GM23338 (cell line): ENCODE measurements around the gene ACOX3. TPM values are rescaled to one million over a fixed set of nuclear protein-coding genes. Genes with fewer than 3 reads are reported as not detected.
A peak's percentile ranks its signal among the peaks of the same experiment; 100 is the strongest.

Experiments
- ATAC-seq: fragments of 200-7000 bp; cut with Tn5 transposase; 3 replicates; pipeline ENCODE4 v1.9.1; 2020
- DNase-seq: peaks from one replicate; pipeline ENCODE4 v3.0.0-alpha.2; 2015; ENCODE audit warnings: low spot score
- H2AFZ ChIP-seq: fragments of 200-600 bp; sonication (generic); 2 replicates; pipeline ENCODE4 v1.8.0; 2016; ENCODE audit warnings: antibody characterized with exemption, mild to moderate bottlenecking, moderate library complexity
- H3F3A ChIP-seq: fragments of 200-600 bp; sonication (generic); replicated peaks from 2 replicates; pipeline ENCODE4 v1.8.0; 2017; ENCODE audit warnings: antibody characterized with exemption, mixed run types, low read depth
- H3K27ac ChIP-seq: fragments of 200-600 bp; sonication (generic); 2 replicates; pipeline ENCODE4 v1.6.1; 2016; ENCODE audit warnings: low read depth
- H3K27me3 ChIP-seq: fragments of 200-600 bp; sonication (generic); 2 replicates; pipeline ENCODE4 v1.8.0; 2016; ENCODE audit warnings: mild to moderate bottlenecking, mixed run types, moderate library complexity; ENCODE audit not compliant: insufficient read depth
- H3K36me3 ChIP-seq: fragments of 200-600 bp; sonication (generic); 2 replicates; pipeline ENCODE4 v1.8.0; 2016; ENCODE audit warnings: mild to moderate bottlenecking; ENCODE audit not compliant: insufficient read depth
- H3K4me1 ChIP-seq: fragments of 200-600 bp; sonication (generic); 2 replicates; pipeline ENCODE4 v1.8.0; 2016; ENCODE audit warnings: mild to moderate bottlenecking, moderate library complexity; ENCODE audit not compliant: insufficient read depth
- H3K4me2 ChIP-seq: fragments of 200-600 bp; sonication (generic); 2 replicates; pipeline ENCODE4 v1.7.1; 2017; ENCODE audit warnings: mixed run types
- H3K4me3 ChIP-seq: fragments of 200-600 bp; sonication (generic); 2 replicates; pipeline ENCODE4 v1.6.1; 2016; ENCODE audit warnings: mixed run types
- H3K79me2 ChIP-seq: fragments of 200-600 bp; sonication (generic); replicated peaks from 2 replicates; pipeline ENCODE4 v1.8.0; 2017; ENCODE audit warnings: mild to moderate bottlenecking; ENCODE audit not compliant: insufficient read depth
- H3K9me2 ChIP-seq: fragments of 200-600 bp; sonication (generic); 2 replicates; pipeline ENCODE4 v1.8.0; 2017; ENCODE audit not compliant: insufficient read depth
- H4K20me1 ChIP-seq: fragments of 200-600 bp; sonication (generic); replicated peaks from 2 replicates; pipeline ENCODE4 v1.8.0; 2017; ENCODE audit warnings: mild to moderate bottlenecking; ENCODE audit not compliant: insufficient read depth
- H3K27ac Mint-ChIP-seq: 2 replicates; pipeline ENCODE4 v1.8.0; 2020; ENCODE audit warnings: inconsistent platforms, mild to moderate bottlenecking, moderate library complexity, mixed read lengths
- H3K27me3 Mint-ChIP-seq: 3 replicates; pipeline ENCODE4 v1.8.0; 2022; ENCODE audit warnings: low read depth, mild to moderate bottlenecking, moderate library complexity, mixed read lengths, inconsistent platforms; ENCODE audit not compliant: insufficient read depth, poor library complexity
- H3K36me3 Mint-ChIP-seq: 3 replicates; pipeline ENCODE4 v1.8.0; 2021; ENCODE audit warnings: low read depth, mild to moderate bottlenecking, inconsistent platforms, moderate library complexity, mixed read lengths
- H3K4me1 Mint-ChIP-seq: 3 replicates; pipeline ENCODE4 v1.8.0; 2020; ENCODE audit warnings: mild to moderate bottlenecking, inconsistent platforms, mixed read lengths
- H3K4me3 Mint-ChIP-seq: 3 replicates; pipeline ENCODE4 v1.8.0; 2021; ENCODE audit warnings: moderate library complexity, mild to moderate bottlenecking, inconsistent platforms, mixed read lengths
- H3K9me3 Mint-ChIP-seq: 3 replicates; pipeline ENCODE4 v1.8.0; 2020; ENCODE audit warnings: moderate library complexity, mild to moderate bottlenecking, inconsistent platforms, mixed read lengths
- CREB1 ChIP-seq: fragments of 250-450 bp; sonication (Bioruptor Pico); IDR thresholded peaks from 2 replicates; pipeline ENCODE4 v1.5.0; 2020; ENCODE audit warnings: low read depth, mild to moderate bottlenecking, moderate library complexity
- CTCF ChIP-seq, 2 experiments: fragments of 200-600 bp in 1 of 2; sonication (generic) in 1 of 2; conservative IDR thresholded peaks; 2 replicates each; pipeline versions ENCODE4 v1.5.1 to v1.6.1; 2016 to 2017; ENCODE audit warnings: antibody characterized with exemption in 2 of 2, low read depth in 2 of 2, mild to moderate bottlenecking in 2 of 2, moderate library complexity in 1 of 2
- EZH2phosphoT487 ChIP-seq: fragments of 200-600 bp; sonication (generic); IDR thresholded peaks from one replicate; pipeline ENCODE4 v1.8.1; 2018; ENCODE audit warnings: antibody characterized with exemption; ENCODE audit not compliant: unreplicated experiment
- NANOG ChIP-seq: IDR thresholded peaks from 2 replicates; pipeline ENCODE4 v1.6.1; 2016; ENCODE audit warnings: antibody characterized with exemption, borderline replicate concordance
- POLR2AphosphoS5 ChIP-seq: IDR thresholded peaks from 2 replicates; pipeline ENCODE4 v1.6.1; 2016; ENCODE audit warnings: antibody characterized with exemption, low read depth
- STAT1 ChIP-seq: IDR thresholded peaks from one replicate; pipeline ENCODE4 v1.6.1; 2016; ENCODE audit warnings: antibody characterized with exemption; ENCODE audit not compliant: unreplicated experiment
- ZNF331 ChIP-seq: fragments of 250-450 bp; sonication (Bioruptor Pico); IDR thresholded peaks from 2 replicates; pipeline ENCODE4 v1.5.0; 2020; ENCODE audit warnings: low read depth, mild to moderate bottlenecking, moderate library complexity
- polyA plus RNA-seq: library from polyadenylated mRNA; unstranded; fragments of >200 nt; fragmentation: Nextera tagmentation; extraction: Ambion mirVana; gene quantifications from 2 replicates; pipeline ENCODE4 v1.2.1, GENCODE V29; 2016
- total RNA-seq: library from RNA; depleted of rRNA; stranded (reverse); fragments of >200 nt; shearing (Covaris generic); gene quantifications from 2 replicates; pipeline ENCODE4 v1.2.3, GENCODE V29; 2014
- TF ChIP-seq, protein P1 (sequence below): IDR thresholded peaks from one replicate; pipeline ENCODE4 v1.6.1; 2018; ENCODE audit warnings: antibody characterized with exemption; ENCODE audit not compliant: unreplicated experiment

ACOX3 gene
- total and polyA plus RNA-seq, 2 experiments from 2014 or later: 6.4 to 17.2 TPM

GRCh38 chr4:8353158-8353669 lies 87.3 kb downstream of the ACOX3 start (continued):
- TF ChIP-seq NANOG (no peak), ZNF331 (CRISPR knock-in tag) (no peak)
- TF ChIP-seq, protein P1, sequence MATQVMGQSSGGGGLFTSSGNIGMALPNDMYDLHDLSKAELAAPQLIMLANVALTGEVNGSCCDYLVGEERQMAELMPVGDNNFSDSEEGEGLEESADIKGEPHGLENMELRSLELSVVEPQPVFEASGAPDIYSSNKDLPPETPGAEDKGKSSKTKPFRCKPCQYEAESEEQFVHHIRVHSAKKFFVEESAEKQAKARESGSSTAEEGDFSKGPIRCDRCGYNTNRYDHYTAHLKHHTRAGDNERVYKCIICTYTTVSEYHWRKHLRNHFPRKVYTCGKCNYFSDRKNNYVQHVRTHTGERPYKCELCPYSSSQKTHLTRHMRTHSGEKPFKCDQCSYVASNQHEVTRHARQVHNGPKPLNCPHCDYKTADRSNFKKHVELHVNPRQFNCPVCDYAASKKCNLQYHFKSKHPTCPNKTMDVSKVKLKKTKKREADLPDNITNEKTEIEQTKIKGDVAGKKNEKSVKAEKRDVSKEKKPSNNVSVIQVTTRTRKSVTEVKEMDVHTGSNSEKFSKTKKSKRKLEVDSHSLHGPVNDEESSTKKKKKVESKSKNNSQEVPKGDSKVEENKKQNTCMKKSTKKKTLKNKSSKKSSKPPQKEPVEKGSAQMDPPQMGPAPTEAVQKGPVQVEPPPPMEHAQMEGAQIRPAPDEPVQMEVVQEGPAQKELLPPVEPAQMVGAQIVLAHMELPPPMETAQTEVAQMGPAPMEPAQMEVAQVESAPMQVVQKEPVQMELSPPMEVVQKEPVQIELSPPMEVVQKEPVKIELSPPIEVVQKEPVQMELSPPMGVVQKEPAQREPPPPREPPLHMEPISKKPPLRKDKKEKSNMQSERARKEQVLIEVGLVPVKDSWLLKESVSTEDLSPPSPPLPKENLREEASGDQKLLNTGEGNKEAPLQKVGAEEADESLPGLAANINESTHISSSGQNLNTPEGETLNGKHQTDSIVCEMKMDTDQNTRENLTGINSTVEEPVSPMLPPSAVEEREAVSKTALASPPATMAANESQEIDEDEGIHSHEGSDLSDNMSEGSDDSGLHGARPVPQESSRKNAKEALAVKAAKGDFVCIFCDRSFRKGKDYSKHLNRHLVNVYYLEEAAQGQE: no peak

DNA sequence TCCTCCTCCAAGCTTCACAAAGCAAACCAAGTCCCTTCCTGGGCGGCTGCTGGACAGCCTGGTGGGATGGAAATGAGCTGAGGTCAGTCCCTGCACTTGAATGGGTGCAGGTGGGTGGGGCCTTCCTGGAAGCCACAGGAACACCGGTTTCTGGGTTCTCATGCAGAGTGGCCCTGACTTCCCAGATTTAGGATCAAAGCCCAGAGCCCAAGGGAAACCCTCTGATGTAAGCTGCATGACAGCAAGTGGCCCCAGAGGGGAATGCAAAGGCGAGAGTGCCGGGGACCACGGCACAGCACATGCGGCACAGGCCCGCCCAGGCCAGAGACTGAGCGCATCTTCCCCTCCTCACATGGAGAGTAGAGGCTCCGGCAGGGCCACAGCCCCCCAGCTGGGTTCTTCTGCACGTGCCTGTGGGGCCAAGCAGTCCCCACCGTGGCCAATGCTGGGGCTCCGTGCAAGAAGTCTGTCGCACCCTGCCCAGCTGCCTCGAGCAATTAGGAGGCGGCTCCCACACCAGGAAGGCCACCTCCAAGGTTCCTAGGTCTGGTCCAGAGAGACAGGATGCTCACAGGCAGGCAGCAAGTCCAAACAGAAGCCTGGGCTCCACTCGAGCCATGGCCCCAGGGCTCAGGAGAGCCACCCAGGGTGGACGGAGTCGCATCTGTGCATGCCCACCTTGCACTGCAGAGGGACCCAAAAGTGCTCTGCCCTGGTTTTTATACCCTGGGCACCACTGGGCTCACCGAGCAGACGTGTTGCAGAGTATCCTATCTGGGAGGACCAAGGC lies 88.0 kb downstream of the ACOX3 start:
- Histone ChIP-seq H2AFZ (peak overlapping the region; percentile 38; the same call in 1 of the 2 replicates), H3K79me2 (no peaks in the 10 kb centered on the region), H3K4me1 (peaks cover 15% of the 10 kb centered on the region; the same call in 1 of the 2 replicates), H4K20me1 (no peaks in the 10 kb centered on the region), H3K9me2 (peaks cover 4% of the 10 kb centered on the region; the same call in 1 of the 2 replicates), H3K36me3 (no peaks in the 10 kb centered on the region), H3K4me2 (no peak overlapping the region), H3F3A (no peaks in the 10 kb centered on the region), H3K4me3 (no peak overlapping the region), H3K27me3 (peaks cover 12% of the 10 kb centered on the region), H3K27ac (no peak overlapping the region)
- ATAC-seq (peak; percentile 60), DNase-seq (no peak)
- H3K27me3 Mint-ChIP-seq: peaks cover 15% of the 10 kb centered on the region
- no peak overlapping the region for H3K27ac Mint-ChIP-seq
- peaks cover 35% of the 10 kb centered on the region for H3K4me1 Mint-ChIP-seq
- H3K4me3 Mint-ChIP-seq: no peak overlapping the region
- peaks cover 2% of the 10 kb centered on the region; the same call in 1 of the 3 replicates for H3K36me3 Mint-ChIP-seq
- H3K9me3 Mint-ChIP-seq: 0 out of 3 replicates have a peak, but pooled peaks cover 2% of the 10 kb centered on the region
- TF ChIP-seq CTCF (conservative IDR thresholded peaks at IDR 0.05; ENCODE audit: low read depth in 2 of 2): no peak
- no peak for TF ChIP-seq POLR2AphosphoS5
- TF ChIP-seq EZH2phosphoT487: no peak
- TF ChIP-seq STAT1: no peak
- TF ChIP-seq, protein P1: no peak
- no peak for TF ChIP-seq ZNF331 (CRISPR knock-in tag)
- no peak for TF ChIP-seq CREB1
- TF ChIP-seq NANOG: no peak
